ENCODE data around the gene UNC45B. TPM values are rescaled to one million over a fixed set of nuclear protein-coding genes. Genes with fewer than 3 reads are reported as not detected.

Gene UNC45B
- total and polyA plus RNA-seq, 2 of the 13 experiments (the other 11 are each of a cell fraction or from before 2014, with no cell fraction given), result 0.01 TPM; not detected in 1

- TF ChIP-seq ZNF335 (CRISPR knock-in tag; IDR thresholded peaks at IDR 0.05) (0 out of 2 replicates have a peak, but pooled peaks have one; percentile 43), ZNF263 (CRISPR knock-in tag; IDR thresholded peaks at IDR 0.05) (peak; percentile 40; the same call in 1 of the 2 replicates), SALL1 (CRISPR knock-in tag; IDR thresholded peaks at IDR 0.05) (peak; percentile 93), ARNT (IDR thresholded peaks at IDR 0.05) (no peak), ZNF280B (CRISPR knock-in tag; IDR thresholded peaks at IDR 0.05; ENCODE audit: borderline replicate concordance) (no peak), DMAP1 (CRISPR knock-in tag; IDR thresholded peaks at IDR 0.05) (peak; percentile 100), ZNF317 (CRISPR knock-in tag; IDR thresholded peaks at IDR 0.05) (peak; percentile 66; the same call in 1 of the 2 replicates), ZNF318 (CRISPR knock-in tag; IDR thresholded peaks at IDR 0.05) (peak; percentile 62; the same call in 1 of the 2 replicates), ZNF567 (CRISPR knock-in tag; IDR thresholded peaks at IDR 0.05; ENCODE audit: borderline replicate concordance) (0 out of 2 replicates have a peak, but pooled peaks have one; percentile 45), TGIF2 (CRISPR knock-in tag; IDR thresholded peaks at IDR 0.05) (peak; percentile 87), ZNF891 (CRISPR knock-in tag; IDR thresholded peaks at IDR 0.05) (peak; percentile 81), AHR (CRISPR knock-in tag; IDR thresholded peaks at IDR 0.05) (peak; percentile 89; the same call in 1 of the 2 replicates), RFX3 (CRISPR knock-in tag; IDR thresholded peaks at IDR 0.05) (no peak), HNRNPK (IDR thresholded peaks at IDR 0.05; ENCODE audit: low read depth, low read length, poor library complexity, severe bottlenecking) (peak; percentile 69), IRF9 (CRISPR knock-in tag; IDR thresholded peaks at IDR 0.05; ENCODE audit: borderline replicate concordance) (peak; percentile 68), JARID2 (CRISPR knock-in tag; IDR thresholded peaks at IDR 0.05; ENCODE audit: insufficient replicate concordance) (peak; percentile 71), ZNF580 (CRISPR knock-in tag; IDR thresholded peaks at IDR 0.05; ENCODE audit: borderline replicate concordance, low read depth) (peak; percentile 72; the same call in 1 of the 2 replicates), SP1 (IDR thresholded peaks at IDR 0.05) (no peak), SP1 (CRISPR knock-in tag; IDR thresholded peaks at IDR 0.05) (peak; percentile 67), ZNF331 (CRISPR knock-in tag; IDR thresholded peaks at IDR 0.05) (peak; percentile 72; the same call in 1 of the 2 replicates)
Measured at GRCh38 chr17:35141681-35142466, 5.7 kb upstream of the UNC45B start, which contains the start of gene NLE1 (continued).
